Mesothelial cell of epicardium (in vitro differentiated cells): Measurements from ENCODE around the gene MED13L. TPM values are rescaled to one million over a fixed set of nuclear protein-coding genes. Genes with fewer than 3 reads are reported as not detected.

Experiments used
- DNase-seq, 2 experiments: peaks; one replicate each; pipeline ENCODE4 v3.0.0; 2021; ENCODE audit warnings: low spot score in 2 of 2; ENCODE audit not compliant: unreplicated experiment in 2 of 2
- H3K27ac Mint-ChIP-seq: 2 replicates; pipeline ENCODE4 v1.8.0; 2021; ENCODE audit warnings: mixed read lengths
- H3K27me3 Mint-ChIP-seq: 2 replicates; pipeline ENCODE4 v1.8.0; 2021; ENCODE audit warnings: low read depth, mixed read lengths
- H3K36me3 Mint-ChIP-seq: 2 replicates; pipeline ENCODE4 v1.8.0; 2021; ENCODE audit warnings: mixed read lengths
- H3K4me1 Mint-ChIP-seq: 2 replicates; pipeline ENCODE4 v1.8.0; 2021; ENCODE audit warnings: mixed read lengths
- H3K4me3 Mint-ChIP-seq: 2 replicates; pipeline ENCODE4 v1.8.0; 2021; ENCODE audit warnings: mild to moderate bottlenecking, moderate library complexity, mixed read lengths
- H3K9me3 Mint-ChIP-seq: 2 replicates; pipeline ENCODE4 v1.8.0; 2021; ENCODE audit warnings: mixed read lengths
- CTCF ChIP-seq: fragments of 200-600 bp; sonication (generic); IDR thresholded peaks from one replicate; pipeline ENCODE4 v1.5.0; 2021; ENCODE audit warnings: antibody characterized with exemption; ENCODE audit not compliant: unreplicated experiment
- total RNA-seq: library from RNA; stranded (reverse); gene quantifications from 3 replicates; pipeline ENCODE4 v1.2.1, GENCODE V29; 2021

Gene MED13L
- total RNA-seq, 1 donor from 2014 or later = 179 TPM

- no peak overlapping the region for H3K4me3 Mint-ChIP-seq
- H3K4me1 Mint-ChIP-seq = peaks cover 28% of the 10 kb centered on the region
- no peaks in the 10 kb centered on the region for H3K36me3 Mint-ChIP-seq
- H3K27me3 Mint-ChIP-seq = no peaks in the 10 kb centered on the region
- TF ChIP-seq CTCF = no peak
- no peaks in the 10 kb centered on the region for H3K9me3 Mint-ChIP-seq
- H3K27ac Mint-ChIP-seq = no peak overlapping the region
- DNase-seq = no peak
Measured at GRCh38 chr12:116320791-116321217, 43.3 kb upstream of the MED13L start.

GRCh38 chr12:116319898-116320621 lies 42.6 kb upstream of the MED13L start:
- Mint-ChIP-seq H3K9me3 (no peaks in the 10 kb centered on the region), H3K27ac (peak overlapping the region; percentile 49), H3K4me3 (no peak overlapping the region), H3K27me3 (peaks cover 1% of the 10 kb centered on the region), H3K36me3 (no peaks in the 10 kb centered on the region), H3K4me1 (peaks cover 28% of the 10 kb centered on the region)
- no peak for DNase-seq
- TF ChIP-seq CTCF = no peak

- H3K27ac Mint-ChIP-seq = peak overlapping the region; percentile 49
- no peaks in the 10 kb centered on the region for H3K36me3 Mint-ChIP-seq
- no peak for DNase-seq
- H3K9me3 Mint-ChIP-seq = no peaks in the 10 kb centered on the region
- peaks cover 28% of the 10 kb centered on the region for H3K4me1 Mint-ChIP-seq
- no peak for TF ChIP-seq CTCF
- H3K4me3 Mint-ChIP-seq = no peak overlapping the region
- H3K27me3 Mint-ChIP-seq = peaks cover 1% of the 10 kb centered on the region
Measured at GRCh38 chr12:116319233-116319897, 41.9 kb upstream of the MED13L start.

- TF ChIP-seq CTCF = no peak
- Mint-ChIP-seq H3K27ac (peak overlapping the region; percentile 72), H3K9me3 (no peaks in the 10 kb centered on the region), H3K4me3 (no peak overlapping the region), H3K36me3 (no peaks in the 10 kb centered on the region), H3K4me1 (peaks cover 33% of the 10 kb centered on the region), H3K27me3 (peaks cover 1% of the 10 kb centered on the region)
- DNase-seq = no peak
Measured at GRCh38 chr12:116318576-116319232, 41.2 kb upstream of the MED13L start.

- no peaks in the 10 kb centered on the region for H3K9me3 Mint-ChIP-seq
- H3K27ac Mint-ChIP-seq = peak overlapping the region; percentile 72
- TF ChIP-seq CTCF = no peak
- H3K4me1 Mint-ChIP-seq = peaks cover 39% of the 10 kb centered on the region
- peaks cover 1% of the 10 kb centered on the region for H3K27me3 Mint-ChIP-seq
- DNase-seq = no peak
- no peaks in the 10 kb centered on the region for H3K36me3 Mint-ChIP-seq
- H3K4me3 Mint-ChIP-seq = no peak overlapping the region
Measured at GRCh38 chr12:116317986-116318575, 40.6 kb upstream of the MED13L start.
